ENCODE results near the gene SHISA6.

DNA sequence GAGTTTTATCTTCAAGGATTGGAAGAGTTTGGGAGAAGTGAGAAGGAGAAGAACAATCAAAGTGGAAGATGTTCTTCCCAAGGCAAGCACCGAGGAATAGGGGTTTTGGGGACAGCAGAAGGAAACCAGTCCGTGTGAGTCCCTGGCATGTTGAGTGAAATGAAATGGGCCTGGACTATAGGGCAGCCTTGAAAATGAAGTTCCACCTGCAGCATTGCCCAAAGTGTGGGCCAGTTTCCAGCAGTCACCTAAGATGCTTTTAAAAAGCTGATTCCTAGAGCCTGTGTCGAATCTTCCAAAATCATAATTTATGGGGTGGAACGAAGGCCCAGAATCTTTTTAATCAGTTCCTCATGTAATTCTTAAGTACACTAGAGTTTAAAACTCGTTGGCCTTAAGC is 297.4 kb downstream of the SHISA6 start:
- no peak for TF ChIP-seq TAF1 (IDR thresholded peaks at IDR 0.05; ENCODE audit: borderline replicate concordance, insufficient read depth, low read length)
- TF ChIP-seq POLR2AphosphoS5 (IDR thresholded peaks at IDR 0.05; ENCODE audit: low read depth, low read length) = no peak

Measured in PFSK-1 (cell line).